ENCODE results near the gene PPP4R2.

PPP4R2 gene

GRCh38 chr3:73098873-73099272 lies 102.3 kb downstream of the PPP4R2 start:
- H3K4me3 ChIP-seq (ENCODE audit: low read depth, low read length), result no peak overlapping the region
- POLR2A ChIA-PET, result no interaction called here
- no peak for DNase-seq (ENCODE audit: low read depth, low spot score)
- no peak for TF ChIP-seq CTCF (IDR thresholded peaks at IDR 0.05; ENCODE audit: insufficient read depth, low read length, missing control alignments)
- CTCF ChIA-PET, result interaction anchor here (0.7 to 4.2 kb wide), 4 partner anchors 333 to 750 kb away, joined by 3 to 101 read pairs (median 20); no protein-coding TSS in a partner anchor

GRCh38 chr3:73100741-73101559 lies 104.3 kb downstream of the PPP4R2 start:
- CTCF ChIA-PET, result interaction anchor here (0.6 to 3.7 kb wide), 21 partner anchors 9 to 750 kb away, joined by 3 to 101 read pairs (median 4); no protein-coding TSS in a partner anchor
- DNase-seq (ENCODE audit: low read depth, low spot score), result peak; percentile 26
- peak; percentile 93 for TF ChIP-seq CTCF (IDR thresholded peaks at IDR 0.05; ENCODE audit: insufficient read depth, low read length, missing control alignments)
- no peak overlapping the region for H3K4me3 ChIP-seq (ENCODE audit: low read depth, low read length)
- POLR2A ChIA-PET, result no interaction called here

- no peak for DNase-seq (ENCODE audit: low read depth, low spot score)
- no peak for TF ChIP-seq CTCF (IDR thresholded peaks at IDR 0.05; ENCODE audit: insufficient read depth, low read length, missing control alignments)
- ChIA-PET POLR2A (no interaction called here), CTCF (interaction anchor here (1.0 to 3.7 kb wide), 9 partner anchors 14 to 746 kb away, joined by 3 to 101 read pairs (median 6); no protein-coding TSS in a partner anchor)
- H3K4me3 ChIP-seq (ENCODE audit: low read depth, low read length), result no peak overlapping the region
Measured at GRCh38 chr3:73101881-73102280, 105.3 kb downstream of the PPP4R2 start.

GRCh38 chr3:73107215-73107614 lies 110.6 kb downstream of the PPP4R2 start:
- TF ChIP-seq CTCF (IDR thresholded peaks at IDR 0.05; ENCODE audit: insufficient read depth, low read length, missing control alignments), result no peak
- POLR2A ChIA-PET, result no interaction called here
- DNase-seq (ENCODE audit: low read depth, low spot score), result no peak
- H3K4me3 ChIP-seq (ENCODE audit: low read depth, low read length), result no peak overlapping the region
- CTCF ChIA-PET, result no interaction called here

- no peak overlapping the region for H3K4me3 ChIP-seq (ENCODE audit: low read depth, low read length)
- ChIA-PET CTCF (interaction anchor here (0.6 to 1.6 kb wide), 2 partner anchors 258 to 395 kb away, joined by 3 to 8 read pairs; no protein-coding TSS in a partner anchor), POLR2A (no interaction called here)
- no peak for TF ChIP-seq CTCF (IDR thresholded peaks at IDR 0.05; ENCODE audit: insufficient read depth, low read length, missing control alignments)
- DNase-seq (ENCODE audit: low read depth, low spot score), result no peak
Measured at GRCh38 chr3:73107676-73108187, 111.1 kb downstream of the PPP4R2 start.

- TF ChIP-seq CTCF (IDR thresholded peaks at IDR 0.05; ENCODE audit: insufficient read depth, low read length, missing control alignments), result no peak
- ChIA-PET POLR2A (no interaction called here), CTCF (interaction anchor here (1.6 kb wide), 1 partner anchor 394 kb away, joined by 8 read pairs; no protein-coding TSS in a partner anchor)
- H3K4me3 ChIP-seq (ENCODE audit: low read depth, low read length), result no peak overlapping the region
- no peak for DNase-seq (ENCODE audit: low read depth, low spot score)
Measured at GRCh38 chr3:73108750-73109149, 112.1 kb downstream of the PPP4R2 start.

Data from AG04449 (cell line).